ENCODE data around the gene FRMPD1. TPM values are rescaled to one million over a fixed set of nuclear protein-coding genes. Genes with fewer than 3 reads are reported as not detected.
"Not testable (repeated sequence)": the region's sequence is repeated elsewhere in the genome, so short reads cannot be mapped to it uniquely, and the experiment has no call there.

FRMPD1 gene
- total and polyA plus RNA-seq, 10 of the 15 experiments (the other 5 are each of a cell fraction or from before 2014, with no cell fraction given), result 0.01 to 0.08 (median 0.05) TPM; not detected in 6

GRCh38 chr9:37765263-37765662, 114.5 kb downstream of the FRMPD1 start:
- not testable (repeated sequence) for FAIRE-seq

GRCh38 chr9:37769306-37769705, 118.6 kb downstream of the FRMPD1 start:
- Histone ChIP-seq H3K79me2 (ENCODE audit: control insufficient read depth, insufficient read depth, low read length) (no peaks in the 10 kb centered on the region), H3K27ac (ENCODE audit: control insufficient read depth, insufficient read depth) (no peak overlapping the region), H3K4me2 (ENCODE audit: control insufficient read depth, insufficient read depth) (no peak overlapping the region), H3K27me3 (replicated peaks in 1 of 2; ENCODE audit: control insufficient read depth in 2 of 2, insufficient read depth in 2 of 2, low read length in 1 of 2) (no peaks in the 10 kb centered on the region), H3K36me3 (ENCODE audit: control insufficient read depth in 2 of 2, insufficient read depth in 2 of 2, low read length in 1 of 2) (peaks cover 4 to 9% of the 10 kb centered on the region in 2 experiments; a peak in 2 of 4 replicates), H3K9ac (ENCODE audit: control insufficient read depth, insufficient read depth, low read length) (no peak overlapping the region), H2AFZ (ENCODE audit: control insufficient read depth, low read depth, low read length) (no peak overlapping the region), H3K4me1 (ENCODE audit: control insufficient read depth, insufficient read depth, low read length) (no peaks in the 10 kb centered on the region), H3K4me3 (no peak overlapping the region), H3K9me3 (replicated peaks; ENCODE audit: control insufficient read depth, insufficient read depth, low read length) (no peaks in the 10 kb centered on the region), H4K20me1 (ENCODE audit: control insufficient read depth, insufficient read depth) (no peaks in the 10 kb centered on the region)
- ChIA-PET POLR2A (interaction anchor here (0.7 kb wide), 3 partner anchors 38 to 335 kb away, joined by 3 to 4 read pairs (median 3); no protein-coding TSS in a partner anchor), RAD21 (ENCODE audit: unreplicated experiment) (no interaction called here), CTCF (interaction anchor here (1.9 to 2.8 kb wide), 2 partner anchors 10 to 11 kb away, joined by 5 to 8 read pairs; no protein-coding TSS in a partner anchor), SMC1A (ENCODE audit: uncharacterized antibody, unreplicated experiment) (no interaction called here)
- no TSS peak for BruUV-seq (replicated peaks)
- intact Hi-C loops (cut with micrococcal nuclease; ENCODE audit: unreplicated experiment), result no loop called here
- TF ChIP-seq KLF5 (IDR thresholded peaks at IDR 0.05; ENCODE audit: partially characterized antibody) (no peak), ZBED1 (IDR thresholded peaks at IDR 0.05; ENCODE audit: borderline replicate concordance) (no peak), PBX3 (IDR thresholded peaks at IDR 0.05; ENCODE audit: insufficient replicate concordance, low read depth, low read length) (no peak), CHD4 (IDR thresholded peaks at IDR 0.05) (no peak), ESRRA (IDR thresholded peaks at IDR 0.05; ENCODE audit: low read length) (no peak), HSF1 (IDR thresholded peaks at IDR 0.05; ENCODE audit: low read depth, low read length) (no peak), RELB (IDR thresholded peaks at IDR 0.05; ENCODE audit: low read depth) (no peak), FOXM1 (IDR thresholded peaks at IDR 0.05; ENCODE audit: low read depth, low read length) (no peak)
- WGBS (ENCODE audit: insufficient coverage, insufficient replicate concordance, low lambda C conversion rate, missing lambda C conversion rate), result 95% methylated on average over 5 of the region's 5 CpGs
- in situ Hi-C loops (cut with MboI), result no loop called here
- DNase-seq (ENCODE audit: low read depth, low spot score) (no peak), ATAC-seq (no peak), FAIRE-seq (no peak)

More at GRCh38 chr9:37765263-37765662, 114.5 kb downstream of the FRMPD1 start:
- POLR2A ChIA-PET; H3K36me3 ChIP-seq (ENCODE audit: control insufficient read depth in 2 of 2, insufficient read depth in 2 of 2, low read length in 1 of 2); CTCF ChIA-PET; RAD21 ChIA-PET (ENCODE audit: unreplicated experiment); ATAC-seq; H3K27ac ChIP-seq (ENCODE audit: control insufficient read depth, insufficient read depth); H3K79me2 ChIP-seq (ENCODE audit: control insufficient read depth, insufficient read depth, low read length); H3K9ac ChIP-seq (ENCODE audit: control insufficient read depth, insufficient read depth, low read length); DNase-seq (ENCODE audit: low read depth, low spot score); H4K20me1 ChIP-seq (ENCODE audit: control insufficient read depth, insufficient read depth); H3K4me3 ChIP-seq; SMC1A ChIA-PET (ENCODE audit: uncharacterized antibody, unreplicated experiment); H2AFZ ChIP-seq (ENCODE audit: control insufficient read depth, low read depth, low read length); BruUV-seq (replicated peaks); H3K27me3 ChIP-seq (replicated peaks in 1 of 2; ENCODE audit: control insufficient read depth in 2 of 2, insufficient read depth in 2 of 2, low read length in 1 of 2); intact Hi-C loops (cut with micrococcal nuclease; ENCODE audit: unreplicated experiment); H3K4me1 ChIP-seq (ENCODE audit: control insufficient read depth, insufficient read depth, low read length); in situ Hi-C loops (cut with MboI); H3K9me3 ChIP-seq (replicated peaks; ENCODE audit: control insufficient read depth, insufficient read depth, low read length); H3K4me2 ChIP-seq (ENCODE audit: control insufficient read depth, insufficient read depth): not testable (repeated sequence)
- 79% methylated on average over 4 of the region's 6 CpGs for WGBS (ENCODE audit: insufficient coverage, insufficient replicate concordance, low lambda C conversion rate, missing lambda C conversion rate)

Data from GM12878 (cell line).